ENCODE results near the gene FCHO2. TPM values are rescaled to one million over a fixed set of nuclear protein-coding genes. Genes with fewer than 3 reads are reported as not detected.

The FCHO2 gene
- total and polyA plus RNA-seq, 2 of the 4 experiments (the other 2 are of a cell fraction) = 6.1 to 23.5 TPM

GRCh38 chr5:73061593-73061992 lies 105.8 kb downstream of the FCHO2 start:
- Histone ChIP-seq H3K4me3 (ENCODE audit: insufficient read depth, low read depth, low read length) (no peak overlapping the region), H3K9me3 (ENCODE audit: control insufficient read depth, insufficient read depth, low read length) (no peaks in the 10 kb centered on the region), H3K4ac (ENCODE audit: low read depth, low read length) (no peak overlapping the region), H3K27ac (ENCODE audit: insufficient read depth, low read length) (no peak overlapping the region), H4K20me1 (ENCODE audit: insufficient read depth, low read length) (no peaks in the 10 kb centered on the region), H3K14ac (replicated peaks; ENCODE audit: low read depth, low read length) (no peak overlapping the region), H3K18ac (ENCODE audit: low read depth, low read length) (no peak overlapping the region), H2BK120ac (ENCODE audit: low read depth, low read length) (no peak overlapping the region), H3K27me3 (ENCODE audit: control insufficient read depth, insufficient read depth, low read length) (no peaks in the 10 kb centered on the region), H2AK5ac (ENCODE audit: low read depth, low read length) (no peak overlapping the region), H2BK15ac (ENCODE audit: low read depth, low read length) (no peak overlapping the region), H4K91ac (ENCODE audit: insufficient read depth, low read depth, low read length) (no peak overlapping the region), H4K8ac (ENCODE audit: low read depth in 2 of 2, low read length in 2 of 2) (no peak overlapping the region), H3K9me1 (ENCODE audit: insufficient read depth, low read length) (no peaks in the 10 kb centered on the region), H3K36me3 (ENCODE audit: control insufficient read depth, insufficient read depth, low read length) (peaks cover 2% of the 10 kb centered on the region), H3K56ac (ENCODE audit: extremely low read depth, insufficient read depth, low read length) (no peak overlapping the region), H3K4me1 (ENCODE audit: control insufficient read depth, insufficient read depth, low read length) (peaks cover 3% of the 10 kb centered on the region; the same call in 1 of the 2 replicates), H3K79me1 (ENCODE audit: low read depth in 1 of 2, low read length in 2 of 2) (no peaks in the 10 kb centered on the region), H2BK5ac (ENCODE audit: low read depth, low read length, poor library complexity, severe bottlenecking) (no peak overlapping the region), H3K4me2 (ENCODE audit: low read depth, low read length) (no peak overlapping the region; the same call in 1 of the 2 replicates), H3K23ac (ENCODE audit: low read depth, low read length) (no peak overlapping the region), H2BK20ac (ENCODE audit: low read depth, low read length) (no peak overlapping the region), H4K5ac (ENCODE audit: low read depth, low read length) (no peak overlapping the region), H3K9ac (ENCODE audit: low read depth, low read length) (no peak overlapping the region), H2AFZ (replicated peaks; ENCODE audit: low read length, poor library complexity) (no peak overlapping the region), H2AK9ac (replicated peaks; ENCODE audit: low read depth, low read length, poor library complexity) (no peak overlapping the region)
- ChIA-PET CTCF (interaction anchor here (0.8 kb wide), 1 partner anchor 13 kb away, joined by 4 read pairs; no protein-coding TSS in a partner anchor), POLR2A (ENCODE audit: unreplicated experiment) (no interaction called here)
- in situ Hi-C loops (cut with MboI; ENCODE audit: low sequenced_read_pairs) = no loop called here
- no peak for TF ChIP-seq MAZ (IDR thresholded peaks at IDR 0.05; ENCODE audit: borderline replicate concordance, low read depth, low read length)
- TF ChIP-seq ELK1 (IDR thresholded peaks at IDR 0.05; ENCODE audit: borderline replicate concordance, low read depth, low read length) = no peak
- TF ChIP-seq FOS (IDR thresholded peaks at IDR 0.05; ENCODE audit: low read depth, low read length) = no peak
- TF ChIP-seq CEBPB (IDR thresholded peaks at IDR 0.05; ENCODE audit: low read depth, low read length) = no peak
- TF ChIP-seq NFE2L2 (IDR thresholded peaks at IDR 0.05; ENCODE audit: low read depth, low read length) = no peak
- no peak for TF ChIP-seq CTCF (conservative IDR thresholded peaks at IDR 0.05; ENCODE audit: low read depth, low read length)
- no peak for TF ChIP-seq USF2 (IDR thresholded peaks at IDR 0.05; ENCODE audit: low read depth, low read length)
- no peak for TF ChIP-seq SMC3 (IDR thresholded peaks at IDR 0.05; ENCODE audit: low read depth, low read length)
- TF ChIP-seq BHLHE40 (IDR thresholded peaks at IDR 0.05; ENCODE audit: low read depth, low read length) = no peak
- peak; percentile 62 for ATAC-seq (ENCODE audit: low read depth)
- BruUV-seq (replicated peaks) = no TSS peak
- intact Hi-C loops (cut with micrococcal nuclease) = no loop called here
- no CpG with 5 or more reads among the region's 2 CpGs for WGBS, 2 experiments (ENCODE audit: extremely low coverage in 2 of 2, insufficient read length in 1 of 2)
- dilution Hi-C loops (cut with HindIII; ENCODE audit: low sequenced_read_pairs, unreplicated experiment) = no loop called here
- peak; percentile 5 for DNase-seq

All from IMR-90 (cell line).